ENCODE results near the gene RNF212.
"Not testable (repeated sequence)": the region's sequence is repeated elsewhere in the genome, so short reads cannot be mapped to it uniquely, and the experiment has no call there.

RNF212 gene

GRCh38 chr4:1049591-1049905 is 63.8 kb downstream of the RNF212 start:
- H3K4me3 ChIP-seq (ENCODE audit: low read depth, low read length): no peak overlapping the region
- no peak for TF ChIP-seq CTCF (IDR thresholded peaks at IDR 0.05; ENCODE audit: insufficient read depth, low read depth, low read length, missing control alignments)
- DNase-seq (ENCODE audit: low read depth): no peak

- H3K4me3 ChIP-seq (ENCODE audit: low read depth, low read length): no peak overlapping the region
- no peak for TF ChIP-seq CTCF (IDR thresholded peaks at IDR 0.05; ENCODE audit: insufficient read depth, low read depth, low read length, missing control alignments)
Observed at GRCh38 chr4:1048773-1049590, 64.4 kb downstream of the RNF212 start.

GRCh38 chr4:1047976-1048772 is 65.2 kb downstream of the RNF212 start:
- no peak overlapping the region for H3K4me3 ChIP-seq (ENCODE audit: low read depth, low read length)
- no peak for DNase-seq (ENCODE audit: low read depth)
- no peak for TF ChIP-seq CTCF (IDR thresholded peaks at IDR 0.05; ENCODE audit: insufficient read depth, low read depth, low read length, missing control alignments)

More at GRCh38 chr4:1048773-1049590, 64.4 kb downstream of the RNF212 start:
- DNase-seq (ENCODE audit: low read depth): no peak

GRCh38 chr4:1047106-1047975 is 66.0 kb downstream of the RNF212 start:
- TF ChIP-seq CTCF (IDR thresholded peaks at IDR 0.05; ENCODE audit: insufficient read depth, low read depth, low read length, missing control alignments): no peak
- H3K4me3 ChIP-seq (ENCODE audit: low read depth, low read length): no peak overlapping the region
- DNase-seq (ENCODE audit: low read depth): no peak

GRCh38 chr4:1046581-1047011 is 66.8 kb downstream of the RNF212 start:
- H3K4me3 ChIP-seq (ENCODE audit: low read depth, low read length); DNase-seq (ENCODE audit: low read depth): not testable (repeated sequence)

- no peak for TF ChIP-seq CTCF (IDR thresholded peaks at IDR 0.05; ENCODE audit: insufficient read depth, low read depth, low read length, missing control alignments)
- H3K4me3 ChIP-seq (ENCODE audit: low read depth, low read length): no peak overlapping the region
- no peak for DNase-seq (ENCODE audit: low read depth)
Observed at GRCh38 chr4:1045595-1046201, 67.7 kb downstream of the RNF212 start.
